KG1 (cell line): ENCODE data around the gene GPS1.

Source experiments
- DNase-seq: peaks from one replicate; lab custom pipeline; 2025; lab: John Stamatoyannopoulos, UW

The GPS1 gene

DNA sequence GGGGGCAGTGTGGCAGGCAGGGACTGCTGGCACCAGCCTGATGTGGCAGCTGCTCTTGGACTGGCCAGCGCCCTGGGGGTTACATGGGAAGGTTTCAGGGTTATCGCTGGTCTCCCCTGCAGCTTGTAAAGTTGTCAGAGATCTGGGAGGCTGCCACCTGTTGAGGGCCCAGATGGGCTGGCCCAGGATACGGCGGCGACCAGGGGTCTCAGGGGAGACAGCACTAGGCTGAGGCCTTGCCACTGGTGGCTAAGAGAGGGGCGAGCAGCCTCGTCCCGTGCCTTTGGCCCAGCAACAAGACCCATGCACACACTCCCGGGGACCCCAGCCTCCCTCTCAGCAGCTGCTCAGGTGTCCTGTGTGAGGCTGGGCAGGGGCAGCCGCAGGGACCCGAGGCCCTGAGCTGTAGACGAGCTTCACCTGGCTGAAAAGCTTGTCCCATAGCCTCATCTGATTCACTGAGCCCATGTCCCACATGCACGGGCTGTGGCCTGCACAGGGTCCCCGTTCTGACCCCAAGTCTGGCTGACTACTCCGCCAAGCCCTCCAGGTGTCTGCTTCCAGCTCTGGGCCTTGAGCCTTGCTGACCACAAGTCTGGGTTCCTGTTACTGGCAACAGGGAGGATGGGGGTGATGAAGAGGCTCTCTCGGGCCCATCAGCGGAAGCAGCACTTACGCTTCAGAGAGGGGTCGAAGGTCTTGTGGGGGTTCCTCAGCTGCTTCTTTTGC lies 7.7 kb downstream of the GPS1 start:
- DNase-seq: no peak

DNA sequence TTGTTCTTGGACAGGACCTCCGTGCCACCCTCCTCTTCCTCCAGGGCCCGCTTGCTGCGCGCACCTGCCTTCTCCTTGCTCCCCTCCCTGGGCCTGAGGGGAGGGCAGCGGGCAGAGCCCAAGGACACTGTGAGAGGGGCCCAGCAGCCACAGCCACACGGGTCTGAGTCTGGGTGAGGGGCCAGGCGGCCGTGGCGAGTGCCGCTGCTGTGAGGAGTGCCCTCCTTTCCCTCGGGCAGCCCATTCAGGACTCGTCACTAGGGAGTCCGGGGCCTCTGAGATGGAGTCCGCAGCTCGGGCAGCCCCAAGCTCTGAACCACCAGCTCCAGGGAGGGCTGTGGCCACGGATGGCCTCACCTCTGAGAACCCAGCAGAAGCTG lies 8.3 kb downstream of the GPS1 start:
- DNase-seq: no peak

DNA sequence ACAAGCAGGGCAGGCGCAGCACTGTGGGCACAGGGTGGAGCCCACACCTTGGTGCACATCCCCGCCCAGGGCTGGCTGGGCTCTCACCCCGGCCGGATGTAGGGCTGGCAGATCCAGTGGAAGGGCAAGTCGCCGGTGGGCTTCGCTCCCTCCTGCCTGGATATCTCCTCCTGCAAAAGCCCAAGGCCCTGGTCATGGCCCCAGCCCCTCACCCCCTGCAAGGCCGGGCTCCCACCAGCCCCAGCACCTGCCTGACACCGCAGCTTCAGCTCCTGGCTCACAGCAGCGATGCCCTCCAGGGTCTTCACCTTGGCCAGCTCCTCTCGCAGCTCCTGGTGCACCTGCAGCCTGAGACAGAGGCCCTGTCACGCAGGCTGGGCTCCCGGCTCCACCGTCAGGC lies 8.9 kb downstream of the GPS1 start:
- no peak for DNase-seq

DNA sequence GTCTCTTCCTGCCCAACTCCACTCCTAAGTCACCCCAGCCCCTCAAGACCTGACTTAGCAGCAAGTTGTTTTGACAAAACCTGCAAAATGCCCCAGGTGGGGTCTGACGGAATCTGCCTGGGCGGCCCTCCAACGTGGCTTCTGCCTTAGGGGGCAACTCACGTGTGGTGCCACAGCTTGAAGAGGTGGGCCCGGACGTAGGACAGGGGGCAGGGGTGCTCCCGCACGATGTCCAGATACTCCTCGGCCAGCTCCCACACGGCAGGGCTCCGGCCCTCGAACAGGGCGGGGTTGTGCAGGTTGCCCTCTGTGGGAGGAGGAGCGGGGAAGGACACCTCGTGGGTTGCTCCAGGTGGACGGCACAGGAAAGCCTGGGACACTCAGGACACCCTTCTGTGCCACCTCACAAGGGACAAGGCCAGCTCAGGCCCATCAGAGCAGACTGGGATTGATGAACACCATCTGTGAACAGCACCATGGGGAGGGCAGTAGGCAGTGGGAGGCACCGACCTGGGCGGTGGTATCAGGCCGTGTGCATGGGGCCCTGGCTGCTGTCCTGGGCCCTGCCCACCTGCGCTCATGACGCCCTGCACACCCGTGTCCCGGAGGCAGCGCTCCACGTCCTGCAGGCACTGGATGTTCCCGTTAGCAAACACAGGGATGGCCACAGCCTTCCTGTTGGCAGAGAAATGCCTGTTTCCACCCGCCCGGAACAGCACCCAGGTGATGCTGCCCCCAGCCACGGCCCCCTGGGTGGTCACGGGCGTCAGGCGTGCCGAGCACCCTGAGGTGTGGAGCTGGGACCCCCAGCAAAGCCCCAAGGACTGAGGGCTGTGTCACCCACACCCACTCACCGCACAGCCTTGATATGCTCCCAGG lies 9.6 kb downstream of the GPS1 start:
- DNase-seq: no peak

DNA sequence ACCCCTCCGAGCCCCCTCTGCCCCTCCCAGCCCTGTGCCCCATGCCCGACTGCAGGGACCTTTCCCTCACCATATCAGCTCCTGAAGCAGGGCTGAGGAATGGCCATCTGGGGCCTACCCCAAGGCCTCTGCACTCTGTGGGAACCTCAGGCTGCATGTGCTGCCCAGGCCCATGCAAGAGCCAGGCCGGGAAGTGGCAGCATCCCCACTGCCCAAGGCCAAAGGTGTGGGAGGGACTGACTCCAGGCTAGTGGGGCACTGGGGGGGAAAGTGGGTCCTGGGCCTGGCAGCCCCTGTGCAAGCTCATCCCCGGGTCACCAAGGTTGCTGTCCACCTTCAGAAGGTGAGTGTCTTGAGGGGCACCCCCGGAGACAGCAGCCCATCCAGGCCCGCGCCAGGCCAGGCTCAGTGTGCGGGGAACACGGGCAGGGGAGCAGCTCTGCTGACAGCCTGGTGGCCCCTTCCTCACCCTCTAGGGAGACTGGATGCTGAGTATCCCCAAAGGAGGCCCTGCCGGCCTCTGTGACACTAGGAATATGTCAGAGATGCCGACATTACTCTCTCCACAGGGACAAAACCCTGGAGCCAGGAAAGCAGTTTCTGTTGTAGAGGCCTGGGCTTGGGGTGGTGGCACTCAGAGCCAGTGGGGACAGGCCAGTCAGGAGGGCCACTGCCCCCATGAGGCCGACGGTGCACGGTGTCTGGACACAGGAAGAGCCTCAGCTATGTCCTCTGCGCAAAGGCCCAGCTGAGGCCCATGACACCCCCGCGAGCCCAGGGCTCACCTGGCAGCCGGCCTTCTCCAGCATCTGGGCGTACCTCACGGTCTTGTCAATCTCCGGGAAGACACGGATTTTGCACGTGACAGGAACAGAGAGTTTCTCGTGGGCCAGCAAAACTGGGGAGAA lies 10.6 kb downstream of the GPS1 start:
- DNase-seq: no peak

DNA sequence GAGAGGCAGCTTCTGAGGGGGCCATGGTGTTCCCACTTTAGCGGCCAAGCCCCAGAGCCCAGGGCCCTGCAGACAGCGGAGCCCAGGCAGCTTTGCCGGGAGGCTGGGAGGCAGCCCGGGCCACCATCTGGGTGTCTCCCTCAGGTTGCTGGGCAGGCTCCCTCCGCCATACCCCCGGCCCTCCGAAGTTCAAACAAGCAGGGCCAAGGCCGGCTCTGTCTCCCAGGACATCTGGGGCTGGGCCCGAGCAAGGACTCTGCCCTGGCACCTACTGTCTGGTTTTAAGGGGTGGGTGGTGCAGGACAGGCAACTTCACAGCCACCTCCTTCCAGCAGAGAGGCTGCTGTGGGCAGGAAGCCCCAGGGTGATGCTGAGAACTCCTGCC lies 11.3 kb downstream of the GPS1 start:
- DNase-seq: no peak

DNA sequence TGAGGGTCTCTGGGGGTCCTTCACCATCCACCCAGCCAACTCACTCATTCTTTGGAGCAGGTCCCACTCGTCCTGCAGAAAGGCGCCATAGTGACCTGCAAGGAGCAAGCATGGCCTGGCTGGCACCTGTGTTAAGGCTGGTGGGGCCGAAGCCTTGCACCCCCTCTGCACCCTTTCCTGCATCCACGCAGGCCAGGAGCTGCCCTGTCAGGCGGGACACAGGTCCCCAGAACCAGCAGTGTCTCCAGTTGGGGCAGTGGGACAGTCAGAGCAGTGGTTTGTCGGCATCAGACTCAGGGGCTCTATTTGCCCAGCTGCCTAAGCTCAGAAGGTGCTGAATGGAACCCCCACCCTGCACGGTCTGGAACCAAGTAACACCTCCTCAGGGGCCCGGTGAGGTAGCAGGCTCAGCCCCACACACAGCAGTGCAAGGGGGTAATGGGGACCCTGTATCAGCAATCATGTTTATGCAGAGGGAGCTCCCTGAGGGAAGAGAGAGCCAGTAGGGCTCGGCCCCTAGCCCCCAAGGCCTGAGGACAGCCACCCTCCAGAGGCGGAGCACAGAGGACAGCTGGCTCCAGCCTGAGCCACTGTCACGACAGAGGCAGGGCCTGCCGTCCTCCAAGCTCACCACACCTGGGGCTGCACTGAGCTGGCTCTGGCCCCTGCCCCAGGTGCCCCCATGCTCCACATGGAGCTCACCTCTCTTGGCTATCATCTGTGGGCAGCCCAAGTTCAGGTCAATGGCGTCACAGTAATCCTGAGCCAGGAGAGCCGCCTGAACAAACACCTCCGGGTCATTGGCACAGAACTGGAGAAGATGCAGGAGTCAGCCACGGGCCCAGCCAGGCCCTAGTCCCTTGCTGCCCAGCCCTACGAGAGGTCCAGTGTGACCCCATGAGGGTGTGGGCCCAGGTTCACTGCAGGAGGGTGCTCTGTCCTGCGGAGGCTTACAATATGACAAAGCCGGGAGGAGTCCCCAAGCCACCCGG lies 12.0 kb downstream of the GPS1 start:
- no peak for DNase-seq

DNA sequence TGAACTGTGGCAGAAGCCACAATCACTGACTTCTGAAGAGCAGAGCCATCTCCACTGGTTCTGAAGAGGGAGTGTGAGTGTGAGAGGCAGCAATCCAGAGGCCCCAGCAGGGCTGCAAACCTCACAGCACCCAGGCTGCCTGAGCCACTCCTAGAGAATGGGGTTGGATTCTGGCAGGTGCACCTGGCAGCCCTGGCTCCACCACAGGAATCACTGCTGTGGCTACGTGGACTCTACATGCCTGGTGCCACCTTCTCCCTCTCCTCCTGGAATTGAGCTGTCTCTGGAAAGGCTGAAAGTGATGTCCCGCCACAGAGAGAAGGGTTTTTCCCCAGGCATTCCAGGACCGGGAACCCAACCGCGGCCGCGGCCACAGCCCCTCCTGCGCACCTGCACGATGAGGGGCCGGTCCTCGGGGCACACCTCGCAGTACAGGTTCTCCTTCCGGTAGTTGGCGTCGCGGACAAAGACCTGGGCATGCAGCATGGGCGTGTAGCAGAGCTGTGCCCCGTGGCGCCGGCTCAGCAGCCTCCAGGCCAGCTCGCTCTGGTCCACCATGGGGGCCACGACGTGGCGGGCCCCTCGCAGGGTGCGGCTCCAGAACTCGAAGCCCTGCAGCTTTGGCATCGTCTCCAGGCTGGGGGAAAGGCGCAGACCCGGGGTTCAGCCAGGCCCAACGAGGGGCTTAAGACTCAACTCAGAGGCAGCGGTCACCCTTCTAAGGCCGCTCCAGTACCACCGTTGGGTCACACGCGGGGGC lies 12.9 kb downstream of the GPS1 start:
- no peak for DNase-seq

DNA sequence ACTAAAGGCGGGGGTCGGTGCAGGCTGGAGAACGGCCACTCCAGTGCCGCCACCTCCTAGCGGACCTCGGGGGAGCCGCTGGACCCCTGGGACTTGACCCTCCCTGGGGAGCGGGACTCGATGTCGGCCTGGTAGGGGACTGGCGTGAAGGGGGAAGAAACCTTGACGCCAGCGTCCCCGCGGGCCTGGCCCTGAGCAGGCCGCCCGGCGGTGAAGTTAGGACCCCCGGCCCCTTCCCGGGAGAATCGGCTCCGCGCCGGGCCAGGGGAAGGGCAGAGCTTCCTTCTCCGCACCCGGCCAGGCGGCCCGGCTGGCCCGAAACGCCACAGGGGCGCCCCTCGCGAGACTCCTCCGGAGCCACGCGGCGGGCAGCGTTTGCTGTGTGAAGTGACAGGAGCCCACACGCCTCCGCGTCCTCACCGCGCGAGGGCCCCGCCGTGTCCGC lies 13.5 kb downstream of the GPS1 start:
- no peak for DNase-seq

DNA sequence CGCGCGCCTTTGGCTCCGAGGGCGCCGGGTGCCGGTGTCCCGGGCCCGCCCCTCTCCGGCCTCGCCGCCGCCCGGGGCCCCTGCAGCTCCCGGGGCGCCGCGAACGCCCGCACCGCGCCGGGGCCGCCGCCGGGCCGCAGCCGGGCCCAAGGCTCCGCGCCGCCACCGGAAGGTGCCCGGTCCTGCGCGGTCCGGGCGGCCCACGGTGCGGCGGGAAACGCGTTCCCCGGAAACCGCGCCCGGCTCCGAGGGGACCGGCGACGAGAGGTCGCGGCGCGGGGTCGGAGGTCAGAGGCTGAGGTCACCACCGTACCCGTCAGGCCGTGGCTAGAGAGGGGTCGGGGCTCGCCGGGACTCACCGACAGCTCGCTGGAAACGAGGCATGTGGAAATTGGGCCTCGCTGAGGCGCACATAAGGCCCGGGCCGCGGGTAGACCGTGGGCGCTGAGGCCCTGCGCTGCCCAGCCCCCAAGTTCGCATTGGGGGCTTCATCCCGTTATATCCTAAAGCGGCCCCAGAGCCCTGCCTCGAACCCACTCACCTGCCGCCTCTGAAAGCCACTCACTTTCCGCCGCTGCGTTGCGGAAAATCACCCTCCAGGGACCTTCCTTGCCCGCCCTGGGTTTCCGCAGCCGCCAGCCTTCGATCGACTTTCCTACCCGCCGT lies 14.1 kb downstream of the GPS1 start, which contains the start of gene DUS1L:
Gene DUS1L (minus strand): TSS at position 167 of the 666 bp plus-strand sequence. CDS start 745 bp downstream, outside the sequence.
- DNase-seq: peak; percentile 41

DNA sequence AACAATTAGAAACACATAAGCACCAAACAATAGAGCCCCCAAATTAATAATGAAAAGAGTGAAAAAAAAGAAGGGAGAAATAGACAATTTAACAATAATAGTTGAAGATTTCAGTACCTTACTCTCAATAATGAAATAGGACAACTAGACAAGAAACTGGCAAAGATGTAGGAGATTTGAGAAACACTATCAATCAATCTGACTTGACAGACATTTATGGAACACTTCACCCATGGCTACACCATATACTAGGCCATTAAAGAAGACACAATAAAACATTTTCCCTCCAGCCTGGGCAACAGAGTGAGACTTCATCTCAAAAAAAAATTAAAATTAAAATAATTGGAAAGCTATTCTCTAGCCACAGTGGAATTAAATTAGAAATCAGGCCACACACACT lies 18.9 kb downstream of the GPS1 start:
- DNase-seq: no peak

DNA sequence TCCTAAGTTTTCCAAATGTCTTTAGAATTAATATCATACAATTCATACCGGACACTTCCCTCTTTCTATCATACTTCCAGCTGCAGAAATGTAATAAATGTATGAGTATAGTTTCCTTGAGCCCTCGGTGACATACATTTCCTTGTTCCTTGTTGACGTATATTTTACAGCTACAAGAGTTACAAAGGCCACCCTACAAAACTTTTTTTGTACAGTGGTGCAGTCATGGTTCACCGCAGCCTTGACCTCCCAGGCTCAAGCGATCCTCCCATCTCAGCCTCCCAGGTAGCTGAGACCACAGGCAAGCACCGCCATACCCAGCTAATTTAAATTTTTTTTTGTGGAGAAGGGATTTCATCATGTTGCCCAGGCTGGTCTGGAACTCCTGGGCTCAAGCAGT lies 21.1 kb downstream of the GPS1 start:
- DNase-seq: no peak

DNA sequence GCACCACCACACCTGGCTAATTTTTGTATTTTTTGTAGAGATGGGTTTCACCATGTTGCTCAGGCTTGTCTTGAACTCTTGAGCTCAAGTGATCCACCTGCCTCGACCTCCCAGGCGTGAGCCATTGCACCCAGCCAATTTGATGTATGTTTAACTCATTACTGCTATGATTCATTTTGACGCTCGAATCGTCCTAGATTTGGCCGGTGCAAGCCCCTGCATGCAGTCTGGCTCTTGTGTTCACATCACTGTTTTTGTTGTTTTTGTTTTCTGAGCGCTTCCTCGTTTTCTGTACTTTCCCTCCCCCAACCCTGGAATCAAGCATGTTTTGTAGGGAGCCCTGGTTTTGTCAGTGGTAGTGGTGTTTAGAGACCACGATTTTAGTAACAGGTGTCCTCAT lies 21.7 kb downstream of the GPS1 start:
- no peak for DNase-seq

DNA sequence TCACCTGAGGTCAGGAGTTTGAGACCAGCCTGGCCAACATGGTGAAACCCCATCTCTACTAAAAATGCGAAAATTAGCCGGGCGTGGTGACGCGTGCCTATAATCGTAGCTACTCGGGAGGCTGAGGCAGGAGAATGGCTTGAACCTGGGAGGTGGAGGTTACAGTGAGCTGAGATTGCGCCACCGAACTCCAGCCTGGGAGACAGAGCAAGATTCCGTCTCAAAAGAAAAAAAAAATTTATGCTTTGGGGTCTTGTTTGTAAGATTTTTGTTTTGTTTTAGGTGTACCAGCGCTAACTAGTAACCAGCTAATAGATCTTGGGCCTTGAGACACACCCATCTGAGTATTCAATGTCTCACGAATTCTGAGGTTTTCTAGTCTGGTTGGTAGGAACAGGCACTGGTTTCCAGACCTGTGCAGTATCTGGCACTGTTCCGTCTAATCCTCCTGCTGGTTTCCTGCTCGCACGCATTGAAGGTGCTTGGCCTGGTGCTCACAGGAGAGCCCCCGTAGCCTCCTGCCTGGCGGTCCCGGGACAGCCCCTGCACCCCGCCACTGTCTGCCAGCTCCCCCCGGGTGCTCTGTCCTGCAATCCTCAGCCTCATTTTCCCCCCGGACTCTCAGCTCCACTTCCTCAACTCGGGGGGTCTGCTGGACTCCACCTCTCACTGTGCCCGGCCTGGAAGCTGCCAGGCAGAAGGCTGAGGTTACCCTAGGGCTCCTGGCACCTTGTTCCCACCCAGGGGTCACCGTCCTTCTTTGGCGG lies 24.5 kb downstream of the GPS1 start:
- no peak for DNase-seq

DNA sequence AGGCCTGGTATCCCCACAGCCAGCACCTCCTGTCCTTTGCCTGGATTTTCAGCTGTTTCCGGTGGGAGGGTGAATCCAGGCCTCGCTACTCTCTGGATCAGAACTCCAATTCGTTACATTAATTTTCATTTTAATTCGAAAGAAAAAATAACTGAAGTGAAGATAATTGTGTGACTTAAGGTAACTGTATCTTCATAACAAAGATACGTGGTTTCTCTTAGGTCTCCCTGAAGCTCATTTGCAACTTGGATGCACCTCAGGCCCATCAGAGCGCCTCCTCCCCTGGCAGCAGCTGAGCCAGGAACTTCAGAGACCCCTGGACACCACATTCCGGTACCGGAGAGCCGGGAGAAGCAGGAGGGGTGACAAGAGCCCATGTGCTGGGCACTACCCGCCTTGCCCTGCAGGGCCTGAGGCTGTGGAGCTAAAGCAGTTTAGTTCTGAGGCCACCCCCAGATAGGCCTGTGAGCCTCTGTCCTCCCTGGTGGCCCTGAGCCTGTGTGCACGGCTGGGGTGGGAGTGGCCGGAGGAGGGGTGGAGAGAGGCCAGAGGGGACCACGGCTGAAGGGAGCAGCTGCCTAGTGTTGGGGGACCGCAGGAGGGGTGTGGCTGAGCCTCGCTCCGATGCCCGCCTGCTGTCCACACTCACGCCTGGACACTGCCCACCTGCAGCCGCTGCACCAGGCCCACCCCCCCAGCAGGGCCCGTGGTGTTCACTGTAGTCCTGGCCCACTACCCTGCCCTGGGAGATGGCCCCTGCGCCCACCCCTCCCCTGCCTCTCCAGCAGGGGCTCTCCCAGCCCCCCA lies 25.3 kb downstream of the GPS1 start:
- no peak for DNase-seq

DNA sequence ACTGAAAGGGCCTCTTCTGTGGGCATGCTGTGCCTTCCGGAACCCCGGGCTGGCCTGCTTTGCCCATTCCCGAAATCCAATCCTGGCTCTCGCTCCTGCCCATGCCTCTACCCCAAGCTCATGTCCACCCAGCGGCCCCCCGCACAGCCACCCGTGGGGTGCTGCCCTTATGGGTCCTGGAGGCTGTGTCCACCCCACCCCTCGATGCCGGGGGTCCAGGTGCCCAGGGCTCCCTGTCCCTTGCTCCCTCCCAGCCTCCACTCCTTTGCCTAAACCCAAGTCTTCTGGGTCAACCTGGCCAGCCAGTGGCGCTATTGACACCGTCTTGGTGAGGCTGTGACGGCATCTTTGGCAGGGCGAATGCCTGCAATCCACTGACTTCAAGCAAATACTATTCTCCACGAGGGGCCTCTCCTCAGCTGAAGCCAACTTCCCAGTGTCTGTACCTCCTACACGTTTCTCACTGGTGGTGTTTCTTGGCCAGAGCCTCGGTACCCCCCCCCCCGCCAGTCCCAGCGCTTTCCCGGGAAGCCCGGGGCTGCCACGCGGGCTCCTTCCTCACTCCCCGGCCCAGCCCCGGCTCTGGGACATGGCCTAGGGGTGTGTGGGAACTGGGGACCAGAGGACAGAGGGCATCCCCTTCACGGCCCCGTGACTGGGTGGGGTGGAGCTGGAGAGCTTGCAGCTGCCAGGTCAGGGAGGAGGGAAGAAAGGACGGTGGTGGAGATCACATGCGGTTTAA lies 26.1 kb downstream of the GPS1 start:
- DNase-seq: no peak

DNA sequence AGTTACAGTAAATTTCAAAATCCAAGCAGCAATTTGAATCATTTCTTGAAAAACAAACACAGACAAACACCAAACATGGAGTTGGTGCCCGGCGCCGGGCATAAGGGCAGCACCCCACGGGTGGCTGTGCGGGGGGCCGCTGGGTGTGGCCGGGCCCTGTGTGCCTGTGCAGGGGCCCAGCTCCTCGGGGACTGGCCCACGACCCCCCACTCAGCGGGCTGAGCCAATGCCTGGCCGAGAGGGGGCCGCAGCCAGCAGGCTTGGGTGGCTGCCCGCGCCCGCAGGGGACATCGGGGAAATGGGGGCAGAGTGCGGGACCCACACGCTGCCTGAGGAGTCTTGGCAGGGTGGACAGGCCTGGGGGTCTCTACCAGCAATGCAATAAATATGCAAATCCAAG lies 26.7 kb downstream of the GPS1 start:
- DNase-seq: no peak
